ENCODE measurements around the gene HTT-AS. TPM values are rescaled to one million over a fixed set of nuclear protein-coding genes. Genes with fewer than 3 reads are reported as not detected.

HTT-AS gene
- total RNA-seq, 2 donors from 2014 or later = not detected

- H3K4me3 Mint-ChIP-seq = no peak overlapping the region
- no peak for DNase-seq
- no peak overlapping the region for H3K27ac ChIP-seq (ENCODE audit: low read depth, low read length)
- 97 to 99% methylated on average over 8 to 9 of the region's 9 CpGs for WGBS, 2 experiments (ENCODE audit: insufficient coverage in 1 of 2, insufficient read length in 1 of 2)
- no peaks in the 10 kb centered on the region for H3K4me1 Mint-ChIP-seq
- H3K36me3 Mint-ChIP-seq (ENCODE audit: low read depth) = no peaks in the 10 kb centered on the region
- no peak overlapping the region for H3K4me3 ChIP-seq (ENCODE audit: low read length)
- H3K27me3 Mint-ChIP-seq (ENCODE audit: insufficient read depth) = no peaks in the 10 kb centered on the region
- H3K27me3 ChIP-seq (ENCODE audit: control insufficient read depth, insufficient read depth, low read length, poor library complexity, severe bottlenecking) = no peaks in the 10 kb centered on the region
- H3K27ac Mint-ChIP-seq = no peak overlapping the region
- H3K9ac ChIP-seq (ENCODE audit: extremely low read depth, low read length, poor library complexity, severe bottlenecking) = no peak overlapping the region
- no peaks in the 10 kb centered on the region for H3K9me3 Mint-ChIP-seq
- TF ChIP-seq, protein P1, sequence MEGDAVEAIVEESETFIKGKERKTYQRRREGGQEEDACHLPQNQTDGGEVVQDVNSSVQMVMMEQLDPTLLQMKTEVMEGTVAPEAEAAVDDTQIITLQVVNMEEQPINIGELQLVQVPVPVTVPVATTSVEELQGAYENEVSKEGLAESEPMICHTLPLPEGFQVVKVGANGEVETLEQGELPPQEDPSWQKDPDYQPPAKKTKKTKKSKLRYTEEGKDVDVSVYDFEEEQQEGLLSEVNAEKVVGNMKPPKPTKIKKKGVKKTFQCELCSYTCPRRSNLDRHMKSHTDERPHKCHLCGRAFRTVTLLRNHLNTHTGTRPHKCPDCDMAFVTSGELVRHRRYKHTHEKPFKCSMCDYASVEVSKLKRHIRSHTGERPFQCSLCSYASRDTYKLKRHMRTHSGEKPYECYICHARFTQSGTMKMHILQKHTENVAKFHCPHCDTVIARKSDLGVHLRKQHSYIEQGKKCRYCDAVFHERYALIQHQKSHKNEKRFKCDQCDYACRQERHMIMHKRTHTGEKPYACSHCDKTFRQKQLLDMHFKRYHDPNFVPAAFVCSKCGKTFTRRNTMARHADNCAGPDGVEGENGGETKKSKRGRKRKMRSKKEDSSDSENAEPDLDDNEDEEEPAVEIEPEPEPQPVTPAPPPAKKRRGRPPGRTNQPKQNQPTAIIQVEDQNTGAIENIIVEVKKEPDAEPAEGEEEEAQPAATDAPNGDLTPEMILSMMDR (conservative IDR thresholded peaks at IDR 0.05) = no peak
- H3K9me3 ChIP-seq (ENCODE audit: control insufficient read depth, low read length) = no peaks in the 10 kb centered on the region
- no peaks in the 10 kb centered on the region for H3K36me3 ChIP-seq (ENCODE audit: control insufficient read depth, insufficient read depth, low read length)
- no peaks in the 10 kb centered on the region for H3K4me1 ChIP-seq (ENCODE audit: control insufficient read depth, insufficient read depth, low read length)
Observed at GRCh38 chr4:3029464-3029863, 44.9 kb downstream of the HTT-AS start.

DNA sequence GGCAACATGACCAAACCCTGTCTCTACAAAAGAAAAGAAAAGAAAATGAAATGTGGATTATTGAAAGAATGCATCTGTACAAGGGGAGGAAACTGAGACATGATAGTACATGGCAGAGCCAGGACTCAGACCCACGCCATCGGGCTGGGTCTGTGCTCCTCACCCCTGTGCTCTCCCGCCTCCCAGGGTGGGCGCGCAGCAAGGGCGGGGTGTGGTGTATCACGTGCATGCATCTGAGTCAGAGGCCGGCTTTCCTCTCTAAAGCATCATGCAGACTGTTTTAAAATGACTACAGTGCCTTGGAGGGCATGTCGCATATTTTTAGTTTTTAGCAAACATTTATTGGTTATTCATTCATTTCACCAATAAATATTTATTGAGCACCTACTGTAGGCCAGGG is 47.8 kb downstream of the HTT-AS start:
- Histone ChIP-seq H3K36me3 (ENCODE audit: control insufficient read depth, insufficient read depth, low read length) (no peaks in the 10 kb centered on the region), H3K4me3 (ENCODE audit: low read length) (no peak overlapping the region), H3K27ac (ENCODE audit: low read depth, low read length) (no peak overlapping the region), H3K27me3 (ENCODE audit: control insufficient read depth, insufficient read depth, low read length, poor library complexity, severe bottlenecking) (no peaks in the 10 kb centered on the region), H3K9ac (ENCODE audit: extremely low read depth, low read length, poor library complexity, severe bottlenecking) (no peak overlapping the region), H3K4me1 (ENCODE audit: control insufficient read depth, insufficient read depth, low read length) (no peaks in the 10 kb centered on the region), H3K9me3 (ENCODE audit: control insufficient read depth, low read length) (no peaks in the 10 kb centered on the region)
- Mint-ChIP-seq H3K27ac (no peak overlapping the region), H3K27me3 (ENCODE audit: insufficient read depth) (peaks cover 1% of the 10 kb centered on the region), H3K4me3 (no peak overlapping the region), H3K36me3 (ENCODE audit: low read depth) (no peaks in the 10 kb centered on the region), H3K9me3 (peaks cover 8% of the 10 kb centered on the region), H3K4me1 (no peaks in the 10 kb centered on the region)
- no peak for DNase-seq
- WGBS, 2 experiments (ENCODE audit: insufficient coverage in 1 of 2, insufficient read length in 1 of 2) = 93 to 95% methylated on average over 6 to 9 of the region's 9 CpGs
- TF ChIP-seq, protein P1 (conservative IDR thresholded peaks at IDR 0.05) = no peak

GRCh38 chr4:3025881-3026280 is 48.5 kb downstream of the HTT-AS start:
- TF ChIP-seq, protein P1 (conservative IDR thresholded peaks at IDR 0.05) = no peak
- DNase-seq = no peak
- Mint-ChIP-seq H3K9me3 (peaks cover 8% of the 10 kb centered on the region), H3K4me1 (no peaks in the 10 kb centered on the region), H3K36me3 (ENCODE audit: low read depth) (no peaks in the 10 kb centered on the region), H3K27ac (no peak overlapping the region), H3K4me3 (no peak overlapping the region), H3K27me3 (ENCODE audit: insufficient read depth) (peaks cover 1% of the 10 kb centered on the region)
- Histone ChIP-seq H3K9me3 (ENCODE audit: control insufficient read depth, low read length) (no peaks in the 10 kb centered on the region), H3K9ac (ENCODE audit: extremely low read depth, low read length, poor library complexity, severe bottlenecking) (no peak overlapping the region), H3K4me3 (ENCODE audit: low read length) (no peak overlapping the region), H3K36me3 (ENCODE audit: control insufficient read depth, insufficient read depth, low read length) (no peaks in the 10 kb centered on the region), H3K27ac (ENCODE audit: low read depth, low read length) (no peak overlapping the region), H3K27me3 (ENCODE audit: control insufficient read depth, insufficient read depth, low read length, poor library complexity, severe bottlenecking) (no peaks in the 10 kb centered on the region), H3K4me1 (ENCODE audit: control insufficient read depth, insufficient read depth, low read length) (no peaks in the 10 kb centered on the region)
- 94% methylated on average over 16 to 21 of the region's 21 CpGs for WGBS, 2 experiments (ENCODE audit: insufficient coverage in 1 of 2, insufficient read length in 1 of 2)

Measured in endodermal cell (in vitro differentiated cells).